Thyroid gland (tissue), 4 donors: ENCODE measurements around the gene ZNF283.

Experiments
- POLR2A ChIP-seq, 2 donors: fragments of 450-650 bp; IDR thresholded peaks; one replicate each; pipeline ENCODE4 v1.6.1; 2017; ENCODE audit warnings: antibody characterized with exemption in 2 of 2, mild to moderate bottlenecking in 2 of 2, moderate library complexity in 1 of 2
- TF ChIP-seq, protein P1 (sequence below), 6 experiments: fragments of 200-600 bp in 3 of 6; fragments of 450-650 bp in 3 of 6; sonication (generic) in 3 of 6; IDR thresholded peaks; one replicate each; pipeline ENCODE4 v1.5.1; 2016 to 2019; ENCODE audit warnings: antibody characterized with exemption in 6 of 6, mild to moderate bottlenecking in 2 of 6, inconsistent platforms in 1 of 6, moderate library complexity in 1 of 6

DNA sequence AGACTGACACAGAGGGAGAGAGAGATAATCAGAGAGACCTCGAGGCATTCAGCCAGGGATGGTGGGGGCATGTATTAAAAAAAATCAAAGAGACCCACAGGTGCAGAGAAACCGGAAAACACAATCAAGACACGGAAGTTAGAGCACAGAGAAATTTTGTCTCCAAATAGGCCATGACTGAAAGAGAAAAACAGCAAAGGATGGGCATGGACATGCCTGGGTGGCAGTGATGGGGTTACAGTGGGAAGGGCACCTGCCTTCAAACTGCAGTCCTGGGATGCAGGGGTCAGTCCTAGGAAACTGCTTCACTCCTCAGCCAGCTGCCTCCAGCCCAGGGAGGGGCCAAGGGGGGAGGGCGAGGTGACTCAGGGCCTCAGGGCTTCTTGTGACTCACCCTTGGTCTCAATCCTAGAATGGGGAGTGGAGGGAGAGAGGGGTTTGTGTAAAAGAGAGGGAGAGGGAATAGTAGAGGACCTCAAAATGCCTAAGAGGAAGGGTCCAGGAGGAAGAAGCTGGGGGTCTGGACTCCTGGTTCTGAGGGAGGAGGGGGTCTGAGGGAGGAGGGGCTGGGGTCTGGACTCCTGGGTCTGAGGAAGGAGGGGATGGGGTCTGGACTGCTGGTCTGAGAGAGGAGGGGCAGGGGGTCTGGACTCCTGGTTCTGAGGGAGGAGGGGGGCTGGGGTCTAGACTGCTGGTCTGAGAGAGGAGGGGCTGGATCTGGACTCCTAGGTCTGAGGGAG is 42.7 kb upstream of the ZNF283 start:
- TF ChIP-seq, protein P1, sequence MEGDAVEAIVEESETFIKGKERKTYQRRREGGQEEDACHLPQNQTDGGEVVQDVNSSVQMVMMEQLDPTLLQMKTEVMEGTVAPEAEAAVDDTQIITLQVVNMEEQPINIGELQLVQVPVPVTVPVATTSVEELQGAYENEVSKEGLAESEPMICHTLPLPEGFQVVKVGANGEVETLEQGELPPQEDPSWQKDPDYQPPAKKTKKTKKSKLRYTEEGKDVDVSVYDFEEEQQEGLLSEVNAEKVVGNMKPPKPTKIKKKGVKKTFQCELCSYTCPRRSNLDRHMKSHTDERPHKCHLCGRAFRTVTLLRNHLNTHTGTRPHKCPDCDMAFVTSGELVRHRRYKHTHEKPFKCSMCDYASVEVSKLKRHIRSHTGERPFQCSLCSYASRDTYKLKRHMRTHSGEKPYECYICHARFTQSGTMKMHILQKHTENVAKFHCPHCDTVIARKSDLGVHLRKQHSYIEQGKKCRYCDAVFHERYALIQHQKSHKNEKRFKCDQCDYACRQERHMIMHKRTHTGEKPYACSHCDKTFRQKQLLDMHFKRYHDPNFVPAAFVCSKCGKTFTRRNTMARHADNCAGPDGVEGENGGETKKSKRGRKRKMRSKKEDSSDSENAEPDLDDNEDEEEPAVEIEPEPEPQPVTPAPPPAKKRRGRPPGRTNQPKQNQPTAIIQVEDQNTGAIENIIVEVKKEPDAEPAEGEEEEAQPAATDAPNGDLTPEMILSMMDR (IDR thresholded peaks at IDR 0.05) = no peak
- TF ChIP-seq POLR2A (IDR thresholded peaks at IDR 0.05) = no peak
